Measurements from ENCODE around the gene ARMC8. TPM values are rescaled to one million over a fixed set of nuclear protein-coding genes. Genes with fewer than 3 reads are reported as not detected.

ARMC8 gene
- polyA plus RNA-seq, 1 donor from 2014 or later = 90.6 TPM

DNA sequence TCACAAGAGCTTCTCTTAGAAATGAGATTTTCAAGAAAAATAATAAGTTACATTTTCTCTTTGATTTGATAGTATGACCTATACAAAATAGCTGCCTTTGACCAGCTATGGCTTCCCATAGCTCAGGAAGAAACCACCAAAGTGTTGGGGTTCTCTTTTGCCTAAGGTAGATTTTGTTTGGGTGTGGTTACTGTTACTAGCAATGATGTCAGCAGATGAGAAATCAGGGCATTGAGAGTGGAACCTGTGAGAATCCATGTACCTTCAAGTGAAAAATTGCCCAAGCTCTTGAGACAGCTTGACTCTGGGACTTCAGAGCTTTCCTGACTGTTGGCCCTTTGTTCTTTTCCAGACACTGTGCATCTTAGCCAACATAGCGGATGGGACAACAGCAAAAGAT is 97.0 kb downstream of the ARMC8 start:
- Histone ChIP-seq H3K4me2 (ENCODE audit: low read length) (no peak overlapping the region), H2AFZ (ENCODE audit: low read depth, low read length) (no peak overlapping the region)

DNA sequence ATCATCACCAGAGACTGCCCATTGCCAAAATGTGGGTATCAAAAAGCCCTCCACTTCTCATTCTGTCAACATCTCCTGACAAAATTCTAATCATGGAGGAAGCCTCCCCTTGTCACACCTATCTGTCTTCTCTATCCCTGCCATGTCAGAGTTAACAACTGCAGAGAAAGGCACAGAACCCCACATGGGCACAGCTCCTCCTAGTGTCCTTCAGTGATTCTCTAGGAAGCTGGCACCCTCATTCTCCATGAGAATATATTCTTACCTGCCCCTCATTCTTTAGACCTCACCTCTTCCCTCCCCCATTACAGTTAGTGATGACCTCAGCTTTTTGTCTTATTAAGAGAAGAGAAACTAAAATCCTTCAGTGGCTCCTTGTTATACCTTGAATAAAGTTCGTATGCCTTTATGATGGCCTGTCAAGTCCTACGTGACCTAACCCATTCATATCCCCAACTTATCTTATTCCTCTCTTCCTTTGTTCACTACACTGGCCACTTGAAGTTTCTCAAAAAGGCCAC is 97.9 kb downstream of the ARMC8 start:
- no peaks in the 10 kb centered on the region for H3K36me3 ChIP-seq (ENCODE audit: insufficient read depth, low read length)
- no peak overlapping the region for H3K4me2 ChIP-seq (ENCODE audit: low read length)
- H3K27ac ChIP-seq (ENCODE audit: low read length) = no peak overlapping the region
- H4K20me1 ChIP-seq (ENCODE audit: insufficient read depth) = no peaks in the 10 kb centered on the region
- H3K27me3 ChIP-seq (ENCODE audit: insufficient read depth, low read depth, low read length) = no peaks in the 10 kb centered on the region
- H3K9me2 ChIP-seq (ENCODE audit: insufficient read depth, low read length) = no peaks in the 10 kb centered on the region
- no peak overlapping the region for H3K4me3 ChIP-seq (ENCODE audit: low read length)
- no peaks in the 10 kb centered on the region for H3K79me2 ChIP-seq (replicated peaks; ENCODE audit: insufficient read depth, low read length)
- no peaks in the 10 kb centered on the region for H3K9me3 ChIP-seq (ENCODE audit: low read length)
- TF ChIP-seq RAD21 (conservative IDR thresholded peaks at IDR 0.05) = no peak
- no peak for TF ChIP-seq SMC3 (conservative IDR thresholded peaks at IDR 0.05; ENCODE audit: poor library complexity)
- TF ChIP-seq POLR2AphosphoS5 (IDR thresholded peaks at IDR 0.05) = no peak
- no peak for TF ChIP-seq EP300 (conservative IDR thresholded peaks at IDR 0.05; ENCODE audit: poor library complexity, severe bottlenecking)
- TF ChIP-seq, protein P1, sequence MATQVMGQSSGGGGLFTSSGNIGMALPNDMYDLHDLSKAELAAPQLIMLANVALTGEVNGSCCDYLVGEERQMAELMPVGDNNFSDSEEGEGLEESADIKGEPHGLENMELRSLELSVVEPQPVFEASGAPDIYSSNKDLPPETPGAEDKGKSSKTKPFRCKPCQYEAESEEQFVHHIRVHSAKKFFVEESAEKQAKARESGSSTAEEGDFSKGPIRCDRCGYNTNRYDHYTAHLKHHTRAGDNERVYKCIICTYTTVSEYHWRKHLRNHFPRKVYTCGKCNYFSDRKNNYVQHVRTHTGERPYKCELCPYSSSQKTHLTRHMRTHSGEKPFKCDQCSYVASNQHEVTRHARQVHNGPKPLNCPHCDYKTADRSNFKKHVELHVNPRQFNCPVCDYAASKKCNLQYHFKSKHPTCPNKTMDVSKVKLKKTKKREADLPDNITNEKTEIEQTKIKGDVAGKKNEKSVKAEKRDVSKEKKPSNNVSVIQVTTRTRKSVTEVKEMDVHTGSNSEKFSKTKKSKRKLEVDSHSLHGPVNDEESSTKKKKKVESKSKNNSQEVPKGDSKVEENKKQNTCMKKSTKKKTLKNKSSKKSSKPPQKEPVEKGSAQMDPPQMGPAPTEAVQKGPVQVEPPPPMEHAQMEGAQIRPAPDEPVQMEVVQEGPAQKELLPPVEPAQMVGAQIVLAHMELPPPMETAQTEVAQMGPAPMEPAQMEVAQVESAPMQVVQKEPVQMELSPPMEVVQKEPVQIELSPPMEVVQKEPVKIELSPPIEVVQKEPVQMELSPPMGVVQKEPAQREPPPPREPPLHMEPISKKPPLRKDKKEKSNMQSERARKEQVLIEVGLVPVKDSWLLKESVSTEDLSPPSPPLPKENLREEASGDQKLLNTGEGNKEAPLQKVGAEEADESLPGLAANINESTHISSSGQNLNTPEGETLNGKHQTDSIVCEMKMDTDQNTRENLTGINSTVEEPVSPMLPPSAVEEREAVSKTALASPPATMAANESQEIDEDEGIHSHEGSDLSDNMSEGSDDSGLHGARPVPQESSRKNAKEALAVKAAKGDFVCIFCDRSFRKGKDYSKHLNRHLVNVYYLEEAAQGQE (IDR thresholded peaks at IDR 0.05; ENCODE audit: borderline replicate concordance) = no peak
- TF ChIP-seq TAF1 (IDR thresholded peaks at IDR 0.05; ENCODE audit: low read depth) = no peak
- no peak for TF ChIP-seq EZH2 (IDR thresholded peaks at IDR 0.05; ENCODE audit: borderline replicate concordance, insufficient read depth, low read length, poor library complexity, severe bottlenecking)
- no peak for TF ChIP-seq MXI1 (conservative IDR thresholded peaks at IDR 0.05; ENCODE audit: poor library complexity, severe bottlenecking)
- TF ChIP-seq, protein P2, sequence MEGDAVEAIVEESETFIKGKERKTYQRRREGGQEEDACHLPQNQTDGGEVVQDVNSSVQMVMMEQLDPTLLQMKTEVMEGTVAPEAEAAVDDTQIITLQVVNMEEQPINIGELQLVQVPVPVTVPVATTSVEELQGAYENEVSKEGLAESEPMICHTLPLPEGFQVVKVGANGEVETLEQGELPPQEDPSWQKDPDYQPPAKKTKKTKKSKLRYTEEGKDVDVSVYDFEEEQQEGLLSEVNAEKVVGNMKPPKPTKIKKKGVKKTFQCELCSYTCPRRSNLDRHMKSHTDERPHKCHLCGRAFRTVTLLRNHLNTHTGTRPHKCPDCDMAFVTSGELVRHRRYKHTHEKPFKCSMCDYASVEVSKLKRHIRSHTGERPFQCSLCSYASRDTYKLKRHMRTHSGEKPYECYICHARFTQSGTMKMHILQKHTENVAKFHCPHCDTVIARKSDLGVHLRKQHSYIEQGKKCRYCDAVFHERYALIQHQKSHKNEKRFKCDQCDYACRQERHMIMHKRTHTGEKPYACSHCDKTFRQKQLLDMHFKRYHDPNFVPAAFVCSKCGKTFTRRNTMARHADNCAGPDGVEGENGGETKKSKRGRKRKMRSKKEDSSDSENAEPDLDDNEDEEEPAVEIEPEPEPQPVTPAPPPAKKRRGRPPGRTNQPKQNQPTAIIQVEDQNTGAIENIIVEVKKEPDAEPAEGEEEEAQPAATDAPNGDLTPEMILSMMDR (IDR thresholded peaks at IDR 0.05; ENCODE audit: poor library complexity, severe bottlenecking) = no peak
- H3K9ac ChIP-seq (ENCODE audit: low read length) = no peak overlapping the region
- H3F3A ChIP-seq (ENCODE audit: insufficient read depth, low read length, poor library complexity, severe bottlenecking) = no peaks in the 10 kb centered on the region
- no peak overlapping the region for H2AFZ ChIP-seq (ENCODE audit: low read depth, low read length)

More for the DNA sequence above, 97.0 kb downstream of the ARMC8 start:
- no peaks in the 10 kb centered on the region for H3K9me2 ChIP-seq (ENCODE audit: insufficient read depth, low read length)
- no peaks in the 10 kb centered on the region for H3K27me3 ChIP-seq (ENCODE audit: insufficient read depth, low read depth, low read length)
- H3F3A ChIP-seq (ENCODE audit: insufficient read depth, low read length, poor library complexity, severe bottlenecking) = no peaks in the 10 kb centered on the region
- H3K36me3 ChIP-seq (ENCODE audit: insufficient read depth, low read length) = no peaks in the 10 kb centered on the region
- no peak overlapping the region for H3K4me3 ChIP-seq (ENCODE audit: low read length)
- no peak for TF ChIP-seq MXI1 (conservative IDR thresholded peaks at IDR 0.05; ENCODE audit: poor library complexity, severe bottlenecking)
- TF ChIP-seq, protein P2 (IDR thresholded peaks at IDR 0.05; ENCODE audit: poor library complexity, severe bottlenecking) = no peak
- H3K9ac ChIP-seq (ENCODE audit: low read length) = no peak overlapping the region
- no peaks in the 10 kb centered on the region for H3K9me3 ChIP-seq (ENCODE audit: low read length)
- H3K79me2 ChIP-seq (replicated peaks; ENCODE audit: insufficient read depth, low read length) = no peaks in the 10 kb centered on the region
- H3K27ac ChIP-seq (ENCODE audit: low read length) = no peak overlapping the region
- no peaks in the 10 kb centered on the region for H4K20me1 ChIP-seq (ENCODE audit: insufficient read depth)
